Smooth muscle cell (in vitro differentiated cells): ENCODE results near the gene WDR26. TPM values are rescaled to one million over a fixed set of nuclear protein-coding genes. Genes with fewer than 3 reads are reported as not detected.
"Not testable (repeated sequence)": the region's sequence is repeated elsewhere in the genome, so short reads cannot be mapped to it uniquely, and the experiment has no call there.

Experiments
- DNase-seq: peaks from one replicate; lab custom pipeline; 2025; ENCODE audit not compliant: unreplicated experiment; lab: John Stamatoyannopoulos, UW
- H2AFZ ChIP-seq: fragments of 200-600 bp; sonication (generic); 2 replicates; pipeline ENCODE4 v1.6.0; 2016; ENCODE audit warnings: antibody characterized with exemption, low read depth, mild to moderate bottlenecking
- H3F3A ChIP-seq: fragments of 200-600 bp; sonication (generic); 2 replicates; pipeline ENCODE4 v1.6.0; 2017; ENCODE audit warnings: antibody characterized with exemption, low read depth
- H3K27ac ChIP-seq: fragments of 200-600 bp; sonication (generic); 2 replicates; pipeline ENCODE4 v1.5.1; 2016; ENCODE audit warnings: low read depth, mild to moderate bottlenecking
- H3K27me3 ChIP-seq: fragments of 200-600 bp; sonication (generic); 2 replicates; pipeline ENCODE4 v1.6.1; 2016; ENCODE audit warnings: low read depth, mild to moderate bottlenecking
- H3K36me3 ChIP-seq: fragments of 200-600 bp; sonication (generic); 2 replicates; pipeline ENCODE4 v1.5.1; 2016; ENCODE audit warnings: low read depth
- H3K4me1 ChIP-seq: fragments of 200-600 bp; sonication (generic); 2 replicates; pipeline ENCODE4 v1.5.1; 2016; ENCODE audit warnings: low read depth
- H3K4me2 ChIP-seq: fragments of 200-600 bp; sonication (generic); 2 replicates; pipeline ENCODE4 v1.6.0; 2016; ENCODE audit warnings: mild to moderate bottlenecking
- H3K4me3 ChIP-seq: fragments of 200-600 bp; sonication (generic); 2 replicates; pipeline ENCODE4 v1.5.1; 2016; ENCODE audit warnings: mild to moderate bottlenecking
- H3K79me2 ChIP-seq: fragments of 200-600 bp; sonication (generic); 2 replicates; pipeline ENCODE4 v1.6.0; 2016; ENCODE audit warnings: low read depth, mild to moderate bottlenecking
- H3K9ac ChIP-seq: fragments of 200-600 bp; sonication (generic); 2 replicates; pipeline ENCODE4 v1.6.0; 2016; ENCODE audit warnings: low read depth
- H3K9me3 ChIP-seq: fragments of 200-600 bp; sonication (generic); replicated peaks from 2 replicates; pipeline ENCODE4 v1.5.1; 2016; ENCODE audit warnings: low read depth
- H4K20me1 ChIP-seq: fragments of 200-600 bp; sonication (generic); 2 replicates; pipeline ENCODE4 v1.6.0; 2016; ENCODE audit warnings: low read depth
- WGBS: methylation state at CpG from one replicate; pipeline ENCODE4 v1.1.7; 2016; ENCODE audit warnings: low lambda C conversion rate; 5-methylcytosine and 5-hydroxymethylcytosine counted together
- polyA plus RNA-seq: library from polyadenylated mRNA; unstranded; fragments of >200 nt; fragmentation: Nextera tagmentation; extraction: Ambion mirVana; gene quantifications from 2 replicates; pipeline ENCODE4 v1.2.1, GENCODE V29; 2016
- total RNA-seq: library from RNA; depleted of rRNA; stranded (reverse); fragments of >200 nt; gene quantifications from 2 replicates; pipeline ENCODE4 v1.2.3, GENCODE V29; 2014
- TF ChIP-seq, protein P1 (sequence below): fragments of 200-600 bp; sonication (generic); IDR thresholded peaks from 2 replicates; pipeline ENCODE4 v1.5.1; 2017; ENCODE audit warnings: borderline replicate concordance, mild to moderate bottlenecking, antibody characterized with exemption; ENCODE audit not compliant: insufficient read depth, poor library complexity, severe bottlenecking

Gene WDR26
- total and polyA plus RNA-seq, 2 experiments from 2014 or later: 8.6 to 81.4 TPM

DNA sequence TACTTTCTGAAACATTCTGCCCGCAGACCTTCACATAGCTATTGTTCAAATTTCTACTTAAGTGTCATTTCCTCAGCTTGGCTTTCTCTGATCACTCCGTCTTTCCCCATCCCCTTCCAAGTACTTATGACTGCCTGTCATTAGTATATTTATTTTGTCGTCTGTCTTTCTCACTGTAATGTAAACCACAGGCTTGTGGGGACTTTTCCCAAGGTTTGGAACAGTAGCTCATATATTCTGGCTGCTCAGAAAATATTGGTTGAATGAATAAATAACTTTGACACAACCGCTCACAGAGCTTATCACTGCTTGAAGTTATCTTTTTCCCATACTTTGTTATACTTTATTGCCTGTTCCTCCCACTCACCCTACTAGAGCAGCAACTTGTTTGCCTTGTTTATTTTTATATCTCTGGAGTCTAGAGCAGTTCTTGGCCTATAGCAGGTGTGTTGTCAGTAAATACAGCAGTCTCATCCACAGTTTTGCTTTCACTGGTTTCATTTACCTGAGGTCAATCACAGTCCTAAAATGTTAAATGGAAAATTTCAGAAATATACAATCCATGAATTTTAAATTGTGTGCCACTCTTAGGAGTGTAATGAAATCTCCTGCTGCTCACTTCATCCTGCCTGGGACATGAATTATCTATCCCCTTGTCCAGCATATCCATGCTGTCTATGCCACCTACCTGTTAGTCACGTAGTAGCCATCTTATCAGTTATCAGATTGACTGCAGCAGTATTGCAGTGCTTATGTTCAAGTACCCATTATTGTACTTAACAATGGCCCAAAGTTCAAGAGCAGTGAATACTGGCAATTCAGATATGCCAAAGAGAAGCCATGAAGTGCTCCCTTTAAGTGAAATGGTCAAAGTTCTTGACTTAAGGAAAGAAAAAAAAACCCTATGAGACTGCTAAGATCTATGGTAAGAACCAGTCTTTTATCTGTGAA lies 80.3 kb downstream of the WDR26 start:
- H2AFZ ChIP-seq: no peak overlapping the region

DNA sequence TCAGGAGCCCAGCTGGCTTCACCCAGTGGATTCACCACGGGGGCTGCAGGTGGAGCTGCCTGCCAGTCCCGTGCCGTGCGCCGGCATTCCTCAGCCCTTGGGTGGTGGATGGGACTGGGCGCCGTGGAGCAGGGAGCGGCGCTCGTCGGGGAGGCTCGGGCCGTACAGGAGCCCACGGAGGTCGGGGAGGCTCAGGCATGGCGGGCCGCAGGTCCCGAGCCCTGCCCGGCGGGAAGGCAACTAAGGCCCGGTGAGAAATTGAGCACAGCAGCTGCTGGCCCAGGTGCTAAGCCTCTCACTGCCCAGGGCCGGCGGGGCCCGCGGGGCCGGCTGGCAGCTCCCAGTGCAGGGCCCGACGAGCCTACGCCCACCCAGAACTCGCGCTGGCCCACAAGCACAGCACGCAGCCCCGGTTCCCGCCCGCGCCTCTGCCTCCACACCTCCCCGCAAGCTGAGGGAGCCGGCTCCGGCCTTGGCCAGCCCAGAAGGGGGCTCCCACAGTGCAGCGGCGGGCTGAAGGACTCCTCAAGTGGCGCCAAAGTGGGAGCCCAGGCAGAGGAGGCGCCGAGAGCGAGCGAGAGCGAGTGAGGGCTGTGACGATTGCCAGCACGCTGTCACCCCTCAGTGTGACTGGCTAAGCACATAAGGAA lies 82.0 kb downstream of the WDR26 start:
- H3K79me2 ChIP-seq, DNase-seq, H4K20me1 ChIP-seq, H3F3A ChIP-seq, H3K4me1 ChIP-seq, H3K9me3 ChIP-seq, H3K27me3 ChIP-seq, H3K4me2 ChIP-seq, H3K27ac ChIP-seq, H3K36me3 ChIP-seq, H2AFZ ChIP-seq, H3K9ac ChIP-seq, H3K4me3 ChIP-seq: not testable (repeated sequence)
- WGBS: 92% methylated on average over 37 of the region's 49 CpGs

More for the DNA sequence above, 80.3 kb downstream of the WDR26 start:
- Histone ChIP-seq H3K4me3 (no peak overlapping the region), H3K4me2 (no peak overlapping the region), H4K20me1 (peaks cover 17% of the 10 kb centered on the region), H3K9me3 (no peaks in the 10 kb centered on the region), H3K27me3 (no peaks in the 10 kb centered on the region), H3K36me3 (no peaks in the 10 kb centered on the region), H3K4me1 (peaks cover 9% of the 10 kb centered on the region), H3K9ac (no peak overlapping the region), H3K79me2 (peaks cover 21% of the 10 kb centered on the region), H3K27ac (no peak overlapping the region), H3F3A (no peaks in the 10 kb centered on the region)
- TF ChIP-seq, protein P1, sequence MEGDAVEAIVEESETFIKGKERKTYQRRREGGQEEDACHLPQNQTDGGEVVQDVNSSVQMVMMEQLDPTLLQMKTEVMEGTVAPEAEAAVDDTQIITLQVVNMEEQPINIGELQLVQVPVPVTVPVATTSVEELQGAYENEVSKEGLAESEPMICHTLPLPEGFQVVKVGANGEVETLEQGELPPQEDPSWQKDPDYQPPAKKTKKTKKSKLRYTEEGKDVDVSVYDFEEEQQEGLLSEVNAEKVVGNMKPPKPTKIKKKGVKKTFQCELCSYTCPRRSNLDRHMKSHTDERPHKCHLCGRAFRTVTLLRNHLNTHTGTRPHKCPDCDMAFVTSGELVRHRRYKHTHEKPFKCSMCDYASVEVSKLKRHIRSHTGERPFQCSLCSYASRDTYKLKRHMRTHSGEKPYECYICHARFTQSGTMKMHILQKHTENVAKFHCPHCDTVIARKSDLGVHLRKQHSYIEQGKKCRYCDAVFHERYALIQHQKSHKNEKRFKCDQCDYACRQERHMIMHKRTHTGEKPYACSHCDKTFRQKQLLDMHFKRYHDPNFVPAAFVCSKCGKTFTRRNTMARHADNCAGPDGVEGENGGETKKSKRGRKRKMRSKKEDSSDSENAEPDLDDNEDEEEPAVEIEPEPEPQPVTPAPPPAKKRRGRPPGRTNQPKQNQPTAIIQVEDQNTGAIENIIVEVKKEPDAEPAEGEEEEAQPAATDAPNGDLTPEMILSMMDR: no peak
- WGBS: 64% methylated on average over 5 of the region's 5 CpGs
- DNase-seq: no peak

DNA sequence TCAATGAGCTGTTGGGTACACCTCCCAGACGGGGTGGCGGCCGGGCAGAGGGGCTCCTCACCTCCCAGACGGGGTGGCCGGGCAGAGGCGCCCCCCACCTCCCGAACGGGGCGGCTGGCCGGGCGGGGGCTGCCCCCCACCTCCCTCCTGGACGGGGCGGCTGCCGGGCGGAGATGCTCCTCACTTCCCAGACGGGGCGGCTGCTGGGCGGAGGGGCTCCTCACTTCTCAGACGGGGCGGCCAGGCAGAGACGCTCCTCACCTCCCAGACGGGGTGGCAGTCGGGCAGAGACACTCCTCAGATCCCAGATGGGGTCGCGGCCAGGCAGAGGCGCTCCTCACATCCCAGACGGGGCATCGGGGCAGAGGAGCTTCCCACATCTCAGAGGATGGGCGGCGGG lies 84.9 kb downstream of the WDR26 start:
- not testable (repeated sequence) for H4K20me1 ChIP-seq, H3K9ac ChIP-seq, H3K36me3 ChIP-seq, H3K4me2 ChIP-seq, H3K27ac ChIP-seq, H3F3A ChIP-seq, H3K4me1 ChIP-seq, DNase-seq, H3K4me3 ChIP-seq, H3K27me3 ChIP-seq, H3K9me3 ChIP-seq, H3K79me2 ChIP-seq, H2AFZ ChIP-seq
- 94% methylated on average over 9 of the region's 30 CpGs for WGBS

DNA sequence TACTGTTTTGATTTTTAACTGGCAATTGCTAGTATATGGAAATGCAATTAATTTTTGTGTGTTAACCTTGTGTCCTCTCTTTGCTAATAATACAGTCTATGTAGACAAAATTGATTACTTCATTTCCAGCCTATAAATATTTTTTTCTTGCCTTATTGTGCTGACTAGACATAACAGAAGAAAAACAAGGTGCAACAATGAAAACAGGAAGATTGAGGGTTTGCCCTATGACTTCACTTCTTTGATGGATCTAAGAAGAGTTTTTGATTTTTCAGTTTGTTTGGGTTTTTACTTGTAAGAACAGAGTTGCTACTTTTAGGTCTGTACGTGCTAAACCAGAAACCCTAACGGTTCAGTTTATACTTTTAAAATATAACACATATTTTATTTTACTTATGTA lies 86.5 kb downstream of the WDR26 start:
- no peaks in the 10 kb centered on the region for H3K4me1 ChIP-seq
- H3K79me2 ChIP-seq: no peaks in the 10 kb centered on the region
- 93% methylated on average over 2 of the region's 2 CpGs for WGBS
- TF ChIP-seq, protein P1: no peak
- H3K27me3 ChIP-seq: no peaks in the 10 kb centered on the region
- H3K9me3 ChIP-seq: no peaks in the 10 kb centered on the region
- H3K36me3 ChIP-seq: no peaks in the 10 kb centered on the region
- no peak overlapping the region for H2AFZ ChIP-seq
- no peaks in the 10 kb centered on the region for H3F3A ChIP-seq
- no peak overlapping the region for H3K9ac ChIP-seq
- no peak for DNase-seq
- H4K20me1 ChIP-seq: no peaks in the 10 kb centered on the region
- H3K4me3 ChIP-seq: no peak overlapping the region
- no peak overlapping the region for H3K4me2 ChIP-seq
- no peak overlapping the region for H3K27ac ChIP-seq
